IMR-90 (cell line): ENCODE measurements around the gene HNRNPH1. TPM values are rescaled to one million over a fixed set of nuclear protein-coding genes. Genes with fewer than 3 reads are reported as not detected.
A peak's percentile ranks its signal among the peaks of the same experiment; 100 is the strongest.

Source experiments
- ATAC-seq: fragments of 200-7000 bp; cut with Tn5 transposase; 2 replicates; pipeline ENCODE4 v1.9.1; 2020; ENCODE audit warnings: low read depth, mild to moderate bottlenecking, moderate library complexity
- BruUV-seq: library from RNA; stranded (reverse); fragments of 400-500 nt; replicated peaks from 2 replicates; lab custom pipeline; 2021; lab: Mats Ljungman, UMichigan
- CTCF ChIA-PET: fragments of 300-600 bp; formaldehyde crosslinking; extraction: SDS; loops from one replicate; lab custom pipeline; 2021; ENCODE audit warnings: antibody characterized with exemption; lab: Yijun Ruan, JAX
- POLR2A ChIA-PET: fragments of 300-600 bp; sonication (Branson Sonifier 250); formaldehyde crosslinking; loops from one replicate; lab custom pipeline; 2022; ENCODE audit warnings: antibody characterized with exemption; ENCODE audit not compliant: unreplicated experiment; lab: Charles Lee
- DNase-seq: peaks from one replicate; pipeline ENCODE4 v3.0.0; 2013
- H2AFZ ChIP-seq: replicated peaks from 2 replicates; pipeline ENCODE3; 2013; ENCODE audit warnings: low read length, mild to moderate bottlenecking; ENCODE audit not compliant: poor library complexity
- H2AK5ac ChIP-seq: 2 replicates; pipeline ENCODE4 v1.6.1; 2013; ENCODE audit warnings: low read depth, low read length, inconsistent platforms
- H2AK9ac ChIP-seq: replicated peaks from 2 replicates; pipeline ENCODE3; 2013; ENCODE audit warnings: mild to moderate bottlenecking, low read depth, low read length, moderate library complexity; ENCODE audit not compliant: poor library complexity
- H2BK120ac ChIP-seq: 2 replicates; pipeline ENCODE4 v1.6.1; 2013; ENCODE audit warnings: low read depth, low read length, inconsistent platforms
- H2BK15ac ChIP-seq: 3 replicates; pipeline ENCODE4 v1.6.1; 2013; ENCODE audit warnings: low read depth, low read length, inconsistent platforms
- H2BK20ac ChIP-seq: 2 replicates; pipeline ENCODE4 v1.6.1; 2013; ENCODE audit warnings: low read depth, mild to moderate bottlenecking, inconsistent platforms, low read length, moderate library complexity
- H2BK5ac ChIP-seq: 2 replicates; pipeline ENCODE4 v1.6.1; 2013; ENCODE audit warnings: mild to moderate bottlenecking, low read depth, low read length, inconsistent platforms; ENCODE audit not compliant: poor library complexity, severe bottlenecking
- H3K14ac ChIP-seq: replicated peaks from 2 replicates; pipeline ENCODE4 v1.6.1; 2013; ENCODE audit warnings: low read depth, low read length, inconsistent platforms
- H3K18ac ChIP-seq: 2 replicates; pipeline ENCODE4 v1.6.1; 2013; ENCODE audit warnings: low read depth, low read length, control low read depth
- H3K23ac ChIP-seq: 2 replicates; pipeline ENCODE4 v1.6.1; 2013; ENCODE audit warnings: low read depth, low read length, inconsistent platforms
- H3K27ac ChIP-seq: 2 replicates; pipeline ENCODE4 v1.5.1; 2013; ENCODE audit warnings: mild to moderate bottlenecking, control low read depth, low read length; ENCODE audit not compliant: insufficient read depth
- H3K27me3 ChIP-seq: 2 replicates; pipeline ENCODE4 v1.6.1; 2013; ENCODE audit warnings: low read length; ENCODE audit not compliant: control insufficient read depth, insufficient read depth
- H3K36me3 ChIP-seq: 2 replicates; pipeline ENCODE4 v1.6.1; 2013; ENCODE audit warnings: low read length, mixed read lengths; ENCODE audit not compliant: control insufficient read depth, insufficient read depth
- H3K4ac ChIP-seq: 2 replicates; pipeline ENCODE4 v1.6.1; 2013; ENCODE audit warnings: low read depth, low read length, inconsistent platforms
- H3K4me1 ChIP-seq: 2 replicates; pipeline ENCODE4 v1.6.1; 2013; ENCODE audit warnings: low read length, mixed read lengths; ENCODE audit not compliant: control insufficient read depth, insufficient read depth
- H3K4me2 ChIP-seq: 2 replicates; pipeline ENCODE4 v1.6.1; 2013; ENCODE audit warnings: low read depth, mild to moderate bottlenecking, control low read depth, low read length, moderate library complexity
- H3K4me3 ChIP-seq: 2 replicates; pipeline ENCODE4 v1.5.1; 2013; ENCODE audit warnings: low read depth, mild to moderate bottlenecking, control low read depth, low read length, moderate library complexity; ENCODE audit not compliant: insufficient read depth
- H3K56ac ChIP-seq: 2 replicates; pipeline ENCODE4 v1.6.1; 2013; ENCODE audit warnings: low read length, inconsistent platforms; ENCODE audit not compliant: insufficient read depth; ENCODE audit errors: extremely low read depth
- H3K79me1 ChIP-seq, 2 experiments: 2 replicates each; pipeline ENCODE4 v1.6.1; 2013; ENCODE audit warnings: low read length in 2 of 2, inconsistent platforms in 1 of 2, low read depth in 1 of 2
- H3K9ac ChIP-seq: 2 replicates; pipeline ENCODE4 v1.6.1; 2013; ENCODE audit warnings: low read depth, low read length, control low read depth
- H3K9me1 ChIP-seq: 2 replicates; pipeline ENCODE4 v1.6.1; 2013; ENCODE audit warnings: low read length, inconsistent platforms; ENCODE audit not compliant: insufficient read depth
- H3K9me3 ChIP-seq: 2 replicates; pipeline ENCODE4 v1.6.1; 2013; ENCODE audit warnings: low read length; ENCODE audit not compliant: control insufficient read depth, insufficient read depth
- H4K20me1 ChIP-seq: 2 replicates; pipeline ENCODE4 v1.6.1; 2013; ENCODE audit warnings: low read length, inconsistent platforms; ENCODE audit not compliant: insufficient read depth
- H4K5ac ChIP-seq: 2 replicates; pipeline ENCODE4 v1.6.1; 2013; ENCODE audit warnings: mild to moderate bottlenecking, low read depth, low read length, control low read depth
- H4K8ac ChIP-seq, 2 experiments: 2 replicates each; pipeline ENCODE4 v1.6.1; 2013; ENCODE audit warnings: low read depth in 2 of 2, low read length in 2 of 2, control low read depth in 1 of 2, inconsistent platforms in 1 of 2
- H4K91ac ChIP-seq: 2 replicates; pipeline ENCODE4 v1.6.1; 2013; ENCODE audit warnings: low read depth, low read length, inconsistent platforms; ENCODE audit not compliant: insufficient read depth
- CEBPB ChIP-seq: IDR thresholded peaks from 2 replicates; pipeline ENCODE4 v1.6.1; 2012; ENCODE audit warnings: low read depth, low read length, improper control_type of control experiment
- MXI1 ChIP-seq: IDR thresholded peaks from 2 replicates; pipeline ENCODE4 v1.6.1; 2012; ENCODE audit warnings: low read depth, mild to moderate bottlenecking, low read length, moderate library complexity, borderline replicate concordance
- WGBS, 2 experiments: methylation state at CpG; one replicate each; pipeline versions ENCODE4 v1.1.5 to v1.1.7; 2013; ENCODE audit warnings: missing lambda C conversion rate in 2 of 2; ENCODE audit not compliant: insufficient read length in 1 of 2; ENCODE audit errors: extremely low coverage in 2 of 2; 5-methylcytosine and 5-hydroxymethylcytosine counted together
- dilution Hi-C: fragments of 300-500 bp; cut with HindIII; formaldehyde crosslinking; loops from one replicate; pipeline ENCODE4 v1.14.3; 2018; ENCODE audit warnings: low sequenced_read_pairs; ENCODE audit not compliant: unreplicated experiment
- in situ Hi-C: fragments of 300-500 bp; cut with MboI; formaldehyde crosslinking; loops from 3 replicates; pipeline ENCODE4 v1.14.3; 2019; ENCODE audit warnings: low sequenced_read_pairs, inconsistent platforms, mixed read lengths
- intact Hi-C: fragments of 100-400 bp; cut with micrococcal nuclease; formaldehyde crosslinking; loops from 2 replicates; pipeline ENCODE4 v1.10.0; 2022
- polyA plus RNA-seq, 3 experiments: library from polyadenylated mRNA; depleted of rRNA; stranded (reverse); fragments of >200 nt; gene quantifications; 2 replicates each; pipeline ENCODE4 v1.2.3, GENCODE V29; 2012; ENCODE audit warnings: low replicate concordance in 1 of 3
- total RNA-seq: library from RNA; depleted of rRNA; stranded (reverse); fragments of >200 nt; gene quantifications from 2 replicates; pipeline ENCODE4 v1.2.3, GENCODE V29; 2012

The HNRNPH1 gene
- total and polyA plus RNA-seq, 2 of the 4 experiments (the other 2 are of a cell fraction): 288 to 300 TPM

GRCh38 chr5:179617930-179618329, 5.5 kb downstream of the HNRNPH1 start:
- DNase-seq (no peak), ATAC-seq (no peak)
- Histone ChIP-seq H3K4me3 (no peak overlapping the region), H3K36me3 (peaks cover 69% of the 10 kb centered on the region), H3K14ac (no peak overlapping the region), H4K8ac (no peak overlapping the region), H3K9me3 (no peaks in the 10 kb centered on the region), H4K91ac (no peak overlapping the region), H3K4ac (no peak overlapping the region), H2BK5ac (no peak overlapping the region), H2BK120ac (no peak overlapping the region), H4K5ac (no peak overlapping the region), H3K27ac (no peak overlapping the region), H3K23ac (no peak overlapping the region), H3K9me1 (peaks cover 14% of the 10 kb centered on the region; the same call in 1 of the 2 replicates), H3K4me1 (peaks cover 3% of the 10 kb centered on the region; the same call in 1 of the 2 replicates), H3K56ac (no peak overlapping the region), H2AK5ac (no peak overlapping the region), H3K18ac (no peak overlapping the region), H4K20me1 (peaks cover 98% of the 10 kb centered on the region), H3K4me2 (peak overlapping the region; percentile 34; the same call in 1 of the 2 replicates), H3K79me1 (peaks cover 20 to 58% of the 10 kb centered on the region in 2 experiments), H2BK15ac (no peak overlapping the region), H2AK9ac (no peak overlapping the region), H3K27me3 (no peaks in the 10 kb centered on the region), H3K9ac (no peak overlapping the region), H2AFZ (no peak overlapping the region), H2BK20ac (no peak overlapping the region)
- ChIA-PET CTCF (no interaction called here), POLR2A (interaction anchor here (0.6 kb wide), 1 partner anchor 52 kb away, joined by 3 read pairs; no protein-coding TSS in a partner anchor)
- in situ Hi-C loops (no loop called here), dilution Hi-C loops (no loop called here), intact Hi-C loops (no loop called here)
- no TSS peak for BruUV-seq
- WGBS, 2 experiments: 67% methylated on average over 3 of the region's 7 CpGs; no CpG with 5 or more reads in 1 of the 2 experiments
- TF ChIP-seq MXI1: no peak
- no peak for TF ChIP-seq CEBPB
